Activated CD4-positive, alpha-beta T cell treated with anti-CD3 and anti-CD28 coated beads, Interleukin-2, Interleukin-6, amounts not matched to agents 100 ng/mL and 50 ng/mL, durations not matched to agents 16 hours and 8 hours (primary cell): Measurements from ENCODE around the gene RPS6KA2.
"Not testable (repeated sequence)": the region's sequence is repeated elsewhere in the genome, so short reads cannot be mapped to it uniquely, and the experiment has no call there.

ENCODE experiments used
- DNase-seq: peaks from one replicate; pipeline ENCODE4 v3.0.0-alpha.2; 2020

Gene RPS6KA2

GRCh38 chr6:166545156-166546034 is 81.7 kb downstream of the RPS6KA2 start:
- DNase-seq: no peak

- DNase-seq: no peak
Observed at GRCh38 chr6:166544296-166544605, 82.8 kb downstream of the RPS6KA2 start.

GRCh38 chr6:166543603-166544295 is 83.3 kb downstream of the RPS6KA2 start:
- no peak for DNase-seq

GRCh38 chr6:166542580-166542912 is 84.5 kb downstream of the RPS6KA2 start:
- no peak for DNase-seq

GRCh38 chr6:166541876-166542579 is 85.0 kb downstream of the RPS6KA2 start:
- DNase-seq: peak; percentile 10

DNA sequence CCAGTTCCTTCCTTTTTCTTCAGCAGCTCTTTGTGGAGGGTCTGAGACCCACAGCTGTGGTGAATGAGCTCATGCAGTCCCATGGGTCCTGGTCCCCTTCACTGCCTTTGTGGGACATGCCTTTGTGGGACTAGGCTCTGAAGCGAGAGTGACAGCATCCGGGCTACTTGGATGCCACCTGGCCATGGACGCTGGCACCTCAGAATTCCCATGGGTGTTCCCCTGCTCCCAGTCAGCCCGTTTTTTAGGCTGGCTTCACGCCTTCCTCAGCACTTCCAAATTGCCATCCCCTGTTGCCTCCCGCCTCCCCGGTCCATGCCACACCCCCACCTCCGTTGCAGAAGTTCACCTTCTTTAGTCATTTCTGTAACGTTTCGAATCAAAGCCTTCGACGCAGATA is 85.7 kb downstream of the RPS6KA2 start:
- DNase-seq: peak; percentile 24

DNA sequence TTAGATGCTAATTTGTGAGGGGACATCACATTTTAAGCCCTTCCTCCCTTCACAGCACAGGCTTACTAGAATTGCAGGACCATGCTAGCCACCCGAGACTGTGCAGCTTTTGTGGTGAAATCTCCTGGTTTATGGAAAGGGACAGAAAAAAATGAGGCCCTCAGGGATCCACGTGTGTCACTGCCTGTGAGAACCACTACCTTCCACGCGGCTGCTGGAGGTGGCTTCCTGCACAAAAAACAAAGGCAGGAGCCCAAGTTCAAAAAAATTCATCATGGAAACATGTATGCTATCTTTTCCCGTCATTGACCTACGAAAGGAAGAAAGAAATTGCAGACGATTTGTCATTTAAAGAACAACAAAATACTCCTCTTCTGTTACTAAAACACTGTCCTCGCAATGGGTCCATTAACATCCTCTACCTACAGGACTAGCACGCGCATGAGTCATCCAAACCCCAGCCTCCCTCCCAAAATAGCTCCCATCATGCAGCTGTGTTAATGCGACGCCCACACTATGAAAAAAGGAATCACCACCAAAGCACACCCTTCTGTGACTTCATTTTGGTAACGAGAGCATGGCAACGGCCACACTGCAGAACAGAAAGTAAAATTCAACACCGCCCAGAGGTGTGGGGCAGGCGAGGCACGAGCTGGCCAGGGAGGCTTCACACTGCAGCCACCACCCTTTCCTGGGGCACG is 86.3 kb downstream of the RPS6KA2 start:
- DNase-seq: peak; percentile 63

DNA sequence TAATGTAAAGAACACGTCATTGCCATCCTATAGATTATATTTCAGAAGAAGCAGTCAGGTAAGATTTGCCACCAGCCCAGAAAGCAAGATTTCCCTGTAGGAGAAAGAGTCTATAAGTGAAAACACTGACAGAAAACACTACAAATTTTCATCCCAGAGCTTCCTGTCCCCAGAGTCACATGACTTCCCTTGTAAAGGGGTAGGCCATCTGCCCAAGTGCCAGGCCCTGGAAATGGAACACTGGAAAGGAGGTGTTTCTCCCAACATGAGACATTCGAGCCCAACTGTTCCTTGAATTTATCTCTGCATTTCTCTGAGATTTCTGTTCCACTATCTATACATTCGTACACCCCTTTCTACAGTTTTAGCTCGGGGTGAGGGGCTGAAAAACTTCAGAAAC is 87.5 kb downstream of the RPS6KA2 start:
- DNase-seq: no peak

DNA sequence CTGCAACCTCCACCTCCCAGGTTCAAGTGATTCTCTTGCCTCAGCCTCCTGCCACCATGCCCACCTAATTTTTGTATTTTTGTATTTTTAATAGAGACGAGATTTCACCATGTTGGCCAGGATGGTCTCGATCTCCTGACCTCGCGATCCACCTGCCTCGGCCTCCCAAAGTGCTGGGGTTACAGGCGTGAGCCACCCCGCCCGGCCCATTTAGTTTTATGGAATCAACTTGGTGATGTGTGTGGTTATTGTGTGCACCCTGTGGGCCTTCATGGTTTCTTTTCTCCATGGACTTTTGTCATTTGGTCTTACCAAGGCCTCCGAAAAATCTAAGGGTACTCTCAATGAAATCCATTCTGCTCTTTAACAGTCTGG is 88.1 kb downstream of the RPS6KA2 start:
- not testable (repeated sequence) for DNase-seq

GRCh38 chr6:166538297-166539010 is 88.6 kb downstream of the RPS6KA2 start:
- DNase-seq: no peak

GRCh38 chr6:166534658-166535406 is 92.2 kb downstream of the RPS6KA2 start:
- no peak for DNase-seq

DNA sequence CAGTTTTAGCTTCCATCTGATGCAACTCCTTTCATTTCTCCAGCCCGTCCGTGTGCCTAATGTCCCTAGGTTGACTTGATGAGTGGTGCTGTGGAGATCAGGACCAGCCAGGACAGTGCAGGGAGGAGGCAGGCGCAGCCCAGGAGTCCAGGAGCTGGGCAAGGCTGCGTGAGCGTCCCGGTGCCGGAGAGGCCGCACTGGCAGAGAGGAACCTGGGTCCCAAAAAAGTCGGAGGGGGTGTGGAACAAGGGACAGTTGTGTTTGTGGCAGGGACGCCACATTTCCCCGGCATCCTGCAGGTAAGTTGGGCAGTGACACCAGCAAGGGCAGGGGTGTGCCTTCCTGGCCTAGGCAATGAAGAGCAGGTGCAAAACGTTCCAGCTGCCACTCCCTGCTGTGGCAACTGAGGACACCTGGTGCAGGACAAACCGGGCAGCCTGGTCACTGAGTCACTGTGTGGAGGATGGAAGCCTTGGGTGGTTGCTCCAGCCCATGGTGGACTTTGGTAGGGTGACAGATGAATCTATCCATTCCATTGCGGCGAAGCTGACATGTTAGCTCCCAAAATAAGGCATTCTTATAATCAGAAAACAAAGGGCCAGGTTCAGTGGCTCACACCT is 93.7 kb downstream of the RPS6KA2 start:
- DNase-seq: no peak

- no peak for DNase-seq
Observed at GRCh38 chr6:166532302-166532701, 94.7 kb downstream of the RPS6KA2 start.

DNA sequence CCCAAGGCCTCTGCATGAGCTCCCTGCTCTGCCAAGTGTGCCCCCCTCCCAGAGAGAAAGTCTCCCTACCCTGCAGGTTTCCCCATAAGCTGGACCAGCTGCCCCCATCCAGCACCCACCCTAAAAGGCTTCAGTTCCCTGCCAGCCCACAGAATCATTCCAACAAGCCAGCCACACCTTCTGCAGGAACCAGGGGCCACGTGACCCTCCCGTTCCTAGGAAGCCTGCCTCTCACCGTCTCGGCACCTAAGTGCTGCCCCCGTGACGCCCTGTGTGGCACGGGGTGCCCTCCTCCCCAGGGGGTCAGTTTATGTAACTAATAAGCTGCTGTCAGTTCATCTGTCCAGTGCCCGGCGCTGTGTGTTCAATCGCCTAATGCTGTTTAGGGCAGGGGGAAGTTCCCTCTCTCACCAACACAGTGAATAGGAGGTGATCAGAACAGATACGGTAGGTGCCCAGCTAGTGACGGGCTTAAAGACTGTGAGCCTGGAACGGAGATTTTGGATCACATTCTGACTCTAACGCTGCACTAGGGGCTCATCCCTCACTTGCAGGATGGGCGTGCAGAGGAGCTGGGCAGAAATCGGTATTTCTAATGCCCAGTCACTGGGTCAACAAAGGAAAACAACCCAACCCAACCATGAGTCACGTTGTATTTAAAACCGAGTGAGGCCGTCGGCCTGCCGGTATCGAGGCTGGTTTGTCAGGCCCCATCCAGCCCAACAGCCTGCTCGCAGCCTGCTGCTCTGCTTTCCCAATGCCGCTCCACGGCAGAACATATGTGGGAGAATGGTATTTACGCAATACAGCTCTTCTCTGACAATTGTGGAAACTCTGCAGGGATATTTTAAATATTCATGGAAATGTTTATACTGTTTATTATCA is 96.6 kb downstream of the RPS6KA2 start:
- DNase-seq: no peak

DNA sequence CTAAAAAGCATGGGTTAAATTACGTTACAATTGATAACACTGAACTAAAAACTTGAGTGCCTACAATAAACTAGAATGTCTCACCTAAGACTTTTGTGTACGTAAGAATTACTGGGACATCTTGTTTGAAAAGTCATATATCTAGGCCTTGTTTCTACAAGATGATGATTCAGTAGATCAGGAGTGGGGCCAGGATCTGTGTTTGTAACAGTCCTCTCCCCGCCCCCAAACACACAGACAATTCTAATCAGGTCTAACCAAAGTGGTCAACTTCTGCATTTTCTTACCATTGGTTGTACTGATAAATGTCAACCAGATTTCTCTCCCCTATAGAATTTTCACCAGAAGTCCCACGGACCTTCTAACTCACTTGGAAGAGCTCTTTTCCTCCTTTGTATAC is 97.5 kb downstream of the RPS6KA2 start:
- DNase-seq: no peak

DNA sequence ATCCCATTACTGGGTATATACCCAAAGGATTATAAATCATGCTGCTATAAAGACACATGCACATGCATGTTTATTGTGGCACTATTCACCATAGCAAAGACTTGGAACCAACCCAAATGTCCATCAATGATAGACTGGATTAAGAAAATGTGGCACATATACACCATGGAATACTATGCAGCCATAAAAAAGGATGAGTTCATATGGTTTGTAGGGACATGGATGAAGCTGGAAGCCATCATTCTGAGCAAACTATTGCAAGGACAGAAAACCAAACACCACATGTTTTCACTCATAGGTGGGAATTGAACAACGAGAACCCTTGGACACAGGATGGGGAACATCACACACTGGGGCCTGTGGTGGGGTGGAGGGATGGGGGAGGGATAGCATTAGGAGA is 98.0 kb downstream of the RPS6KA2 start:
- not testable (repeated sequence) for DNase-seq

DNA sequence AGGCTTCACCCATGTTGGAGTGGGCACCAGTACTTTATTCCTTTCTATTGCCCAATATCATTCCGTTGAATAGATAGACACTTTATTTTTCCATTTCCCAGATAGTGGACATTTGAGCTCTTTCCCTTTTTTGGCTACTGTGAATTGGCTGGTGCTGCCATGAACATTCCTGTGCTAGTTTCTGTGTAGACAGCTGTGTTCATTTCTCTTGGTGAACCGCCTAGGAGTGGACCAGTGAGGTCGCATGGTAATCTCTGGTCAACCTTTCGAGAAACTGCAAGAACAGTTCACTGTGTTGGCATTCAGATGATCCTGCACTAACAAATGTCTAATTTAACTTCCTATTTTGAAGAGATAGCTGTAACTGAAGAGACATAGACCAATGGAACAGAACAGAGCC is 99.2 kb downstream of the RPS6KA2 start:
- DNase-seq: no peak

GRCh38 chr6:166526937-166527336 is 100.1 kb downstream of the RPS6KA2 start:
- DNase-seq: no peak

DNA sequence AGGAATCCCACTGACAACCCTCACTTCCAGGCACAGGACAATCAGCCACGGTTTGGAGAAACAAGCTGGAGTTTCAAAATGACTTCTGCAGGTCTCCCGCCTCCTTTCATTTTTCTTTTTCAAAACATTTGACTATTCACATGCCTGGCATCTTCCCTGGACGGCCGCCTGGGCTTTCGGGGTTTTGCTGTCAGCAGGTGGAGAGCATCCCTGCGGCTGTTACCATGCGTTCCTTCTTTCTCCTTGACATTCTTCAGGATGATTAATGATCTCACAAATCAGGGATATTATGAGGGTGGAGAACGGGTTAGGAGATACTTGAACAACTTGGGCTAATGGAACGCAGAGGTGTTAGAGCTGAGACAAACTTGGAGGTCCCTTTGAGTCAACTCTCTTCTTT is 101.5 kb downstream of the RPS6KA2 start:
- DNase-seq: no peak

DNA sequence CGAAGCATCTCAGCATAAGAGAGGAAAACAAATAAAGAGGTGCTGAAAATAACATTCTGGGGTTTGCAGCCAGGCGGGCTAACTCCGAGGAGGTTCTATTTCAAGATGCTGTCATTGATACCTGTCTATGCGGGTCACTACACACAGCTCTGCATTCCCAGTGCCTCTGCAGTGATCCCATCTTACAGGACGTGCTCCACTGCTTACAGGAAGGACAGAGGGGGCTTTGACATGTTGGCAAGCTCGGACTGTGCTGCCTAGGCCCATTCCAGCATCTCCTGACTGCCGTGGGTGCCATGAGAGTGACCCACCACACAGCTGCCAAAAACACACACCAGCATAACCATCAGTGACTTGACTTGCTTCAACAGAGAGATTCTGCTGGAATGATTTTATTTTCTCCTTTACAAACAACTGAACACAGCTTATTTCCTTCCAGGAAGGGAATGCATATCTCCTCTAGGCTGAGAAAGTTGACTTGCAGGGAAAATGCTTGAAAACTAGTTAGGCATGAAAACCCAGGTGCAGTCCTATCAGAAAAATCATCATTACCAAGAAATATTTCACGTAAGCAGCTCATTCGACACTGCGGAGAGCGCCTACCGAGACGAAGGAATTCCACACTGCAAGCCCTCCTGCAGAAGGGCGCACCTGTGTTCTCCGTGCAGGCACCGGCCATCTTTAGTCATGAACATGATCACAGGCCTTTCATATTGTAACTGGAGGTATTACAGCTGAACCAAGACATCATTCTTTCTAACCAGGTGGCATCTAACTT is 103.1 kb downstream of the RPS6KA2 start:
- DNase-seq: no peak
